Measurements from ENCODE around the gene SPPL2A.

- TF ChIP-seq CTCF (IDR thresholded peaks at IDR 0.05) (no peak), EZH2 (IDR thresholded peaks at IDR 0.05) (no peak), EZH2phosphoT487 (IDR thresholded peaks at IDR 0.05) (no peak)
These were observed 47.6 kb upstream of the SPPL2A start for GRCh38 chr15:50813089-50813488.

Measured in neural progenitor cell (in vitro differentiated cells).